Measurements from ENCODE around the gene TAS2R5.

Gene TAS2R5

GRCh38 chr7:141837683-141838082 lies 47.7 kb downstream of the TAS2R5 start:
- no peaks in the 10 kb centered on the region for H3K36me3 ChIP-seq (ENCODE audit: control insufficient read depth, insufficient read depth, low read length)
- no peak overlapping the region for H3K4me2 ChIP-seq (ENCODE audit: low read length)
- TF ChIP-seq CTCF (IDR thresholded peaks at IDR 0.05), result no peak
- no peaks in the 10 kb centered on the region for H3K4me1 ChIP-seq
- no peaks in the 10 kb centered on the region for H3K27me3 ChIP-seq (ENCODE audit: control insufficient read depth, insufficient read depth, low read length)
- H3K27ac ChIP-seq, result no peak overlapping the region
- no peak overlapping the region for H2AFZ ChIP-seq
- no peaks in the 10 kb centered on the region for H3K9me3 ChIP-seq (ENCODE audit: control insufficient read depth, low read length)
- H3K79me2 ChIP-seq, result no peaks in the 10 kb centered on the region
- H3K9ac ChIP-seq, result no peak overlapping the region
- H3K4me3 ChIP-seq (ENCODE audit: low read depth, low read length), result no peak overlapping the region

DNA sequence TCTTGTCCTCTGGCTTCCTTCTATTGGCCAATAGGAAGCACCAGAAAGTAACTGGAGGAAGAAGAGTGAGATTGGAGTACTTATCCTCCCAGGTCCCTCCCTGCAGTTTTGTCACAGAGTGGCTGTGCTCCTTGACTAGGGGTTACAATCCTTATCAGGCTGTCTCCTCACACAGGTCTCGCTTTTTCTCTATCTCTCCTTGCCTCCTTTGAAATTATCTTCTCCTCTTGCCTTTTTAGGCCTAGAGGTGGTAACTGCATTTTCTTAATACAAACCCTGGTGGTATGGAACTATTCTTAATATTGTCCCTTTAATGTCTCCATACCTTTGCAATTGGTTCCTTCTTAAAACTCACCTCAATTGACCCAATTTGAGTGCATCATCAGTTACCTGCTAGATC lies 48.6 kb downstream of the TAS2R5 start:
- H3K36me3 ChIP-seq (ENCODE audit: control insufficient read depth, insufficient read depth, low read length), result no peaks in the 10 kb centered on the region
- no peaks in the 10 kb centered on the region for H3K27me3 ChIP-seq (ENCODE audit: control insufficient read depth, insufficient read depth, low read length)
- H3K4me3 ChIP-seq (ENCODE audit: low read depth, low read length), result no peak overlapping the region
- H3K4me1 ChIP-seq, result no peaks in the 10 kb centered on the region
- H3K9ac ChIP-seq, result no peak overlapping the region
- no peaks in the 10 kb centered on the region for H3K9me3 ChIP-seq (ENCODE audit: control insufficient read depth, low read length)
- no peak overlapping the region for H3K27ac ChIP-seq
- no peak for TF ChIP-seq CTCF (IDR thresholded peaks at IDR 0.05)
- H2AFZ ChIP-seq, result no peak overlapping the region
- no peak overlapping the region for H3K4me2 ChIP-seq (ENCODE audit: low read length)
- H3K79me2 ChIP-seq, result no peaks in the 10 kb centered on the region

GRCh38 chr7:141839256-141839655 lies 49.2 kb downstream of the TAS2R5 start:
- no peaks in the 10 kb centered on the region for H3K79me2 ChIP-seq
- H3K4me2 ChIP-seq (ENCODE audit: low read length), result no peak overlapping the region
- no peak overlapping the region for H3K4me3 ChIP-seq (ENCODE audit: low read depth, low read length)
- H3K36me3 ChIP-seq (ENCODE audit: control insufficient read depth, insufficient read depth, low read length), result no peaks in the 10 kb centered on the region
- no peaks in the 10 kb centered on the region for H3K9me3 ChIP-seq (ENCODE audit: control insufficient read depth, low read length)
- no peaks in the 10 kb centered on the region for H3K27me3 ChIP-seq (ENCODE audit: control insufficient read depth, insufficient read depth, low read length)
- no peak for TF ChIP-seq CTCF (IDR thresholded peaks at IDR 0.05)
- no peaks in the 10 kb centered on the region for H3K4me1 ChIP-seq
- H2AFZ ChIP-seq, result no peak overlapping the region
- H3K9ac ChIP-seq, result no peak overlapping the region
- H3K27ac ChIP-seq, result no peak overlapping the region

DNA sequence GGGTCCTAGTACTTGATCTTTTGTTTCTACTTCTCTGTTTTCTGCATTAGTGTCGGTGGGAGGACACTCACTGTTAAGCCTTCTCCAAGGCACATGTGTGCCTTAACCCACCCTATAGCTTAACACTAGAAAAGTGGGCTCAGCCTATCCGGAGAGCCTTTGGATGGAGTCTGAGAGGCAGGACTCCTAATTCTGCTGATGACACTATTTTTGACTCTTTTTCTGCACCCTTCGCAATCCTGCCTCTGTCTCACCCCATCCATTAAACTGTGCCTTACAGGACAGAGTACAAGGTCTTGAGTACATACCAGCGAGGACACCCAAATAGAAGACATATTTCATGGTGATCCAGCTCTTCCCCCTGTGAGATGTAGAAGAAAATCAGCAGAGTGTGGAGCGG lies 50.7 kb downstream of the TAS2R5 start:
- no peaks in the 10 kb centered on the region for H3K36me3 ChIP-seq (ENCODE audit: control insufficient read depth, insufficient read depth, low read length)
- no peaks in the 10 kb centered on the region for H3K4me1 ChIP-seq

More for the DNA sequence above, 50.7 kb downstream of the TAS2R5 start:
- no peak overlapping the region for H2AFZ ChIP-seq
- H3K4me2 ChIP-seq (ENCODE audit: low read length), result no peak overlapping the region
- no peaks in the 10 kb centered on the region for H3K27me3 ChIP-seq (ENCODE audit: control insufficient read depth, insufficient read depth, low read length)
- no peaks in the 10 kb centered on the region for H3K79me2 ChIP-seq
- H3K4me3 ChIP-seq (ENCODE audit: low read depth, low read length), result no peak overlapping the region
- H3K9me3 ChIP-seq (ENCODE audit: control insufficient read depth, low read length), result no peaks in the 10 kb centered on the region
- H3K27ac ChIP-seq, result no peak overlapping the region
- TF ChIP-seq CTCF (IDR thresholded peaks at IDR 0.05), result no peak
- no peak overlapping the region for H3K9ac ChIP-seq
